ENCODE results near the gene ZNF710.

ZNF710 gene

DNA sequence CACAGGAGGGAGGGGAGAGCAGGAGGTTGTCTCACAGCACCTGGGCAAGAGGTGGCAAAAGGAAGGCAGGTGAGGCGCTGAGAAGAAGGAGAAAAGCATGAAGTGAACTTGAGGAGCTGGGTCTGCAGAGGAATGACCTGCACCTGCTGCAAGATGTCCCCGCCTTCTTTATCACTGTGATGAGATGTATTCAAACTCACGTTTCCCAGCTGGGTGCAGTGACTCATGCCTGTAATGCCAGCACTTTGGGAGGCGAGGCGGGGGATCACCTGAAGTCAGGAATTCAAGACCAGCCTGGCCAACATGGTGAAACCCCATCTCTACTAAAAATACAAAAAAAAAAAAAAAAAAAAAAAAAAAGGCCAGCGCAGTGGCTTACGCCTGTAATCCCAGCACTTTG is 22.2 kb upstream of the ZNF710 start:
- Histone ChIP-seq H2AFZ (ENCODE audit: low read length) (no peak overlapping the region), H3K4me1 (ENCODE audit: control insufficient read depth in 2 of 2, insufficient read depth in 1 of 2, low read depth in 1 of 2, low read length in 2 of 2) (no peaks in the 10 kb centered on the region), H2BK12ac (ENCODE audit: low read length) (no peak overlapping the region), H3K18ac (ENCODE audit: low read length) (no peak overlapping the region), H3K4ac (ENCODE audit: low read length) (no peak overlapping the region), H3K27ac (replicated peaks; ENCODE audit: low read length) (no peak overlapping the region), H3K27me3 (ENCODE audit: control insufficient read depth in 3 of 3, insufficient read depth in 3 of 3, low read depth in 1 of 3, low read length in 3 of 3) (peaks cover 0 to 2% (median 0%) of the 10 kb centered on the region in 3 experiments), H3K4me3 (ENCODE audit: low read length in 2 of 2) (no peak overlapping the region), H2AK5ac (ENCODE audit: low read depth, low read length) (no peak overlapping the region), H3K36me3 (replicated peaks in 1 of 2; ENCODE audit: control insufficient read depth in 2 of 2, insufficient read depth in 2 of 2, low read length in 2 of 2) (no peaks in the 10 kb centered on the region), H2BK120ac (ENCODE audit: low read depth, low read length) (no peak overlapping the region), H3K4me2 (ENCODE audit: insufficient read depth, low read length, poor library complexity, severe bottlenecking) (no peak overlapping the region), H2BK15ac (ENCODE audit: low read length) (no peak overlapping the region), H4K91ac (ENCODE audit: low read depth, low read length, poor library complexity) (no peak overlapping the region), H3K9ac (ENCODE audit: low read depth, low read length, poor library complexity) (no peak overlapping the region), H2BK5ac (ENCODE audit: low read length) (no peak overlapping the region), H4K8ac (ENCODE audit: low read depth, low read length) (no peak overlapping the region), H3K9me3 (replicated peaks in 1 of 2; ENCODE audit: control insufficient read depth in 2 of 2, insufficient read depth in 1 of 2, low read depth in 1 of 2, low read length in 2 of 2) (peaks cover 0 to 3% of the 10 kb centered on the region in 2 donors), H3K79me1 (ENCODE audit: low read depth, low read length) (no peaks in the 10 kb centered on the region), H3K14ac (ENCODE audit: low read length) (no peak overlapping the region), H3K23ac (ENCODE audit: low read depth, low read length, poor library complexity) (no peak overlapping the region)
- DNase-seq (ENCODE audit: low spot score) = no peak
- WGBS, 2 donors (ENCODE audit: extremely low coverage in 2 of 2, insufficient read length in 2 of 2, insufficient replicate concordance in 1 of 2) = no CpG with 5 or more reads among the region's 7 CpGs

DNA sequence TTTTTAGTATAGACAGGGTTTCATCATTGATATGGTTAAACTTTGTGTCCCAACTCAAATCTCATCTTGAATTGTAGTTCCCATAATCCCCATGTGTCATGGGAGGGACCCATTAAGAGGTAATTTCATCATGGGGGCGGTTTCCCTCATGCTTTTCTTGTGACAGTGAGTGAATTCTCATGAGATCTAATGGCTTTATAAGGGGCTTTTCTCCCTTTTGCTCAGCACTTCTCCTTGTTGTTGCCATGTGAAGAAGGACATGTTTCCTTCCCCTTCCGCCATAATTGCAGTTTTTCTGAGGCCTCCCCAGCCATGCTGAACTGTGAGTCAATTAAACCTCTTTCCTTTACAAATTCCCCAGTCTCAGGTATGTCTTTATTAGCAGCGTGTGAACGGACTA is 20.2 kb upstream of the ZNF710 start:
- H4K8ac ChIP-seq (ENCODE audit: low read depth, low read length) = no peak overlapping the region
- no peak overlapping the region for H2BK5ac ChIP-seq (ENCODE audit: low read length)
- no peak overlapping the region for H2BK120ac ChIP-seq (ENCODE audit: low read depth, low read length)
- H3K9me3 ChIP-seq (replicated peaks in 1 of 2; ENCODE audit: control insufficient read depth in 2 of 2, insufficient read depth in 1 of 2, low read depth in 1 of 2, low read length in 2 of 2) = peaks cover 0 to 7% of the 10 kb centered on the region in 2 donors
- H3K4me1 ChIP-seq (ENCODE audit: control insufficient read depth in 2 of 2, insufficient read depth in 1 of 2, low read depth in 1 of 2, low read length in 2 of 2) = no peaks in the 10 kb centered on the region
- no peak overlapping the region for H3K14ac ChIP-seq (ENCODE audit: low read length)
- H2AK5ac ChIP-seq (ENCODE audit: low read depth, low read length) = no peak overlapping the region
- H3K4me3 ChIP-seq (ENCODE audit: low read length in 2 of 2) = no peak overlapping the region
- H2BK15ac ChIP-seq (ENCODE audit: low read length) = no peak overlapping the region
- no peaks in the 10 kb centered on the region for H3K79me1 ChIP-seq (ENCODE audit: low read depth, low read length)
- no peak overlapping the region for H2BK12ac ChIP-seq (ENCODE audit: low read length)
- WGBS, 2 donors (ENCODE audit: extremely low coverage in 2 of 2, insufficient read length in 2 of 2, insufficient replicate concordance in 1 of 2) = no CpG with 5 or more reads among the region's 4 CpGs
- H3K27ac ChIP-seq (replicated peaks; ENCODE audit: low read length) = no peak overlapping the region
- H3K4me2 ChIP-seq (ENCODE audit: insufficient read depth, low read length, poor library complexity, severe bottlenecking) = no peak overlapping the region
- H3K23ac ChIP-seq (ENCODE audit: low read depth, low read length, poor library complexity) = no peak overlapping the region
- H3K9ac ChIP-seq (ENCODE audit: low read depth, low read length, poor library complexity) = no peak overlapping the region
- no peak overlapping the region for H4K91ac ChIP-seq (ENCODE audit: low read depth, low read length, poor library complexity)
- no peak overlapping the region for H3K18ac ChIP-seq (ENCODE audit: low read length)
- no peak for DNase-seq (ENCODE audit: low spot score)
- no peaks in the 10 kb centered on the region for H3K36me3 ChIP-seq (replicated peaks in 1 of 2; ENCODE audit: control insufficient read depth in 2 of 2, insufficient read depth in 2 of 2, low read length in 2 of 2)
- H3K4ac ChIP-seq (ENCODE audit: low read length) = no peak overlapping the region
- H2AFZ ChIP-seq (ENCODE audit: low read length) = no peak overlapping the region
- peaks cover 0 to 2% (median 0%) of the 10 kb centered on the region in 3 experiments for H3K27me3 ChIP-seq (ENCODE audit: control insufficient read depth in 3 of 3, insufficient read depth in 3 of 3, low read depth in 1 of 3, low read length in 3 of 3)

GRCh38 chr15:89982315-89983055 is 18.6 kb upstream of the ZNF710 start:
- no peak for DNase-seq (ENCODE audit: low spot score)
- no peak overlapping the region for H2BK120ac ChIP-seq (ENCODE audit: low read depth, low read length)
- H3K4me3 ChIP-seq (ENCODE audit: low read length in 2 of 2) = no peak overlapping the region
- H3K4ac ChIP-seq (ENCODE audit: low read length) = no peak overlapping the region
- H3K4me1 ChIP-seq (ENCODE audit: control insufficient read depth in 2 of 2, insufficient read depth in 1 of 2, low read depth in 1 of 2, low read length in 2 of 2) = no peaks in the 10 kb centered on the region
- H2AFZ ChIP-seq (ENCODE audit: low read length) = no peak overlapping the region
- H4K91ac ChIP-seq (ENCODE audit: low read depth, low read length, poor library complexity) = no peak overlapping the region
- H3K36me3 ChIP-seq (replicated peaks in 1 of 2; ENCODE audit: control insufficient read depth in 2 of 2, insufficient read depth in 2 of 2, low read length in 2 of 2) = no peaks in the 10 kb centered on the region
- no peak overlapping the region for H4K8ac ChIP-seq (ENCODE audit: low read depth, low read length)
- H2BK15ac ChIP-seq (ENCODE audit: low read length) = no peak overlapping the region
- no CpG with 5 or more reads among the region's 7 CpGs for WGBS, 2 donors (ENCODE audit: extremely low coverage in 2 of 2, insufficient read length in 2 of 2, insufficient replicate concordance in 1 of 2)
- no peak overlapping the region for H3K14ac ChIP-seq (ENCODE audit: low read length)
- H2BK12ac ChIP-seq (ENCODE audit: low read length) = no peak overlapping the region
- peaks cover 0 to 5% of the 10 kb centered on the region in 2 donors for H3K9me3 ChIP-seq (replicated peaks in 1 of 2; ENCODE audit: control insufficient read depth in 2 of 2, insufficient read depth in 1 of 2, low read depth in 1 of 2, low read length in 2 of 2)
- no peak overlapping the region for H3K9ac ChIP-seq (ENCODE audit: low read depth, low read length, poor library complexity)
- H3K4me2 ChIP-seq (ENCODE audit: insufficient read depth, low read length, poor library complexity, severe bottlenecking) = no peak overlapping the region
- no peak overlapping the region for H3K27ac ChIP-seq (replicated peaks; ENCODE audit: low read length)
- no peak overlapping the region for H3K18ac ChIP-seq (ENCODE audit: low read length)
- no peak overlapping the region for H2AK5ac ChIP-seq (ENCODE audit: low read depth, low read length)
- H3K23ac ChIP-seq (ENCODE audit: low read depth, low read length, poor library complexity) = no peak overlapping the region
- H3K27me3 ChIP-seq (ENCODE audit: control insufficient read depth in 3 of 3, insufficient read depth in 3 of 3, low read depth in 1 of 3, low read length in 3 of 3) = peaks cover 0 to 2% (median 0%) of the 10 kb centered on the region in 3 experiments
- no peaks in the 10 kb centered on the region for H3K79me1 ChIP-seq (ENCODE audit: low read depth, low read length)
- H2BK5ac ChIP-seq (ENCODE audit: low read length) = no peak overlapping the region

DNA sequence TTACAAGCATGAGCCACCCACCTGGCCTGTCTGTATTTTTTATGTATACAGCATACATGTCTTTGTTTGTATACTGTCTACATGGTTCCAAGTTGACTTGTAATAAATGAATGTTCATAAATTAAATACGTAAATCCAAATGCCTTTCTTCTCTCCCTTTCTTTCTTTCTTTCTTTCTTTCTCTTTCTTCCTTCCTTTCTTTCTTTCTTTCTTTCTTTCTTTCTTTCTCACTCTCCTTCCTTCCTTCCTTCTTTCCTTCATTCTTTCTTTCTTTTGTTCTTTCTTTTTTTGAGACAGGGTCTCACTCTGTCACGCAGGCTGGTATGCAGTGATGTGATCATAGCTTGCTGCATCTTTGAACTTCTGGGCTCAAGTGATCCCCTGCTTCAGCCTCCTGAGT is 17.1 kb upstream of the ZNF710 start:
- DNase-seq (ENCODE audit: low spot score) = no peak

More for the DNA sequence above, 17.1 kb upstream of the ZNF710 start:
- H2BK120ac ChIP-seq (ENCODE audit: low read depth, low read length) = no peak overlapping the region
- no peaks in the 10 kb centered on the region for H3K79me1 ChIP-seq (ENCODE audit: low read depth, low read length)
- H2AK5ac ChIP-seq (ENCODE audit: low read depth, low read length) = no peak overlapping the region
- H4K8ac ChIP-seq (ENCODE audit: low read depth, low read length) = no peak overlapping the region
- no peak overlapping the region for H3K23ac ChIP-seq (ENCODE audit: low read depth, low read length, poor library complexity)
- H4K91ac ChIP-seq (ENCODE audit: low read depth, low read length, poor library complexity) = no peak overlapping the region
- no peak overlapping the region for H3K18ac ChIP-seq (ENCODE audit: low read length)
- no peak overlapping the region for H3K4me3 ChIP-seq (ENCODE audit: low read length in 2 of 2)
- H3K27ac ChIP-seq (replicated peaks; ENCODE audit: low read length) = no peak overlapping the region
- no peak overlapping the region for H3K14ac ChIP-seq (ENCODE audit: low read length)
- H2AFZ ChIP-seq (ENCODE audit: low read length) = no peak overlapping the region
- H3K4me2 ChIP-seq (ENCODE audit: insufficient read depth, low read length, poor library complexity, severe bottlenecking) = no peak overlapping the region
- H2BK5ac ChIP-seq (ENCODE audit: low read length) = no peak overlapping the region
- H2BK15ac ChIP-seq (ENCODE audit: low read length) = no peak overlapping the region
- no CpG with 5 or more reads among the region's 2 CpGs for WGBS, 2 donors (ENCODE audit: extremely low coverage in 2 of 2, insufficient read length in 2 of 2, insufficient replicate concordance in 1 of 2)
- H2BK12ac ChIP-seq (ENCODE audit: low read length) = no peak overlapping the region
- no peaks in the 10 kb centered on the region for H3K4me1 ChIP-seq (ENCODE audit: control insufficient read depth in 2 of 2, insufficient read depth in 1 of 2, low read depth in 1 of 2, low read length in 2 of 2)
- H3K9me3 ChIP-seq (replicated peaks in 1 of 2; ENCODE audit: control insufficient read depth in 2 of 2, insufficient read depth in 1 of 2, low read depth in 1 of 2, low read length in 2 of 2) = peaks cover 0 to 4% of the 10 kb centered on the region in 2 donors
- no peaks in the 10 kb centered on the region for H3K36me3 ChIP-seq (replicated peaks in 1 of 2; ENCODE audit: control insufficient read depth in 2 of 2, insufficient read depth in 2 of 2, low read length in 2 of 2)
- H3K27me3 ChIP-seq (ENCODE audit: control insufficient read depth in 3 of 3, insufficient read depth in 3 of 3, low read depth in 1 of 3, low read length in 3 of 3) = peaks cover 0 to 2% (median 0%) of the 10 kb centered on the region in 3 experiments
- no peak overlapping the region for H3K4ac ChIP-seq (ENCODE audit: low read length)
- H3K9ac ChIP-seq (ENCODE audit: low read depth, low read length, poor library complexity) = no peak overlapping the region

Measured in neuronal stem cell (in vitro differentiated cells).